ENCODE results near the gene SLC6A6.
"Not testable (repeated sequence)": the region's sequence is repeated elsewhere in the genome, so short reads cannot be mapped to it uniquely, and the experiment has no call there.

Gene SLC6A6

DNA sequence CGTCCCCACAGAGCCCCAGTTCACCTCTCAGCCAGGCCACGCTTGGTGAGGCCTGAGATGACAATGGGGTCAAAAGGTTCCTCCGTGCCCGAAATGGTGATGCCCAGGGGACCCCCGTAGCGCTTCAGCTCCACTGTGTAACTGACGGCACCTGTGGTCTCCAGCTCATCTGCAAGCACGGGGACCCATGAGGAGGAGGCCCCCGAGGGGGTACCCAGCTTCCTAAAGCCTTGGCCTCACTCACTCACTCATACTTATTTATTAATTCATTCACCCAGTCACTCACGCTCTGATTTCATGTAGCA is 107.3 kb downstream of the SLC6A6 start:
- peaks cover 0 to 3% of the 10 kb centered on the region in 2 donors for H3K27me3 ChIP-seq (ENCODE audit: control insufficient read depth in 2 of 2, insufficient read depth in 2 of 2, low read length in 2 of 2)
- H3K36me3 ChIP-seq (ENCODE audit: control insufficient read depth in 2 of 2, insufficient read depth in 2 of 2, low read length in 2 of 2), result no peaks in the 10 kb centered on the region
- no peak overlapping the region for H3K4me3 ChIP-seq (ENCODE audit: low read length in 2 of 2)
- no peaks in the 10 kb centered on the region for H3K9me3 ChIP-seq (ENCODE audit: control insufficient read depth in 2 of 2, low read length in 2 of 2)
- no peaks in the 10 kb centered on the region for H3K4me1 ChIP-seq (ENCODE audit: control insufficient read depth in 2 of 2, insufficient read depth in 2 of 2, low read length in 2 of 2)
- no peak overlapping the region for H3K9ac ChIP-seq (ENCODE audit: low read depth in 1 of 2, low read length in 2 of 2)
- no peak overlapping the region for H3K27ac ChIP-seq (ENCODE audit: low read depth in 2 of 2, low read length in 2 of 2)

DNA sequence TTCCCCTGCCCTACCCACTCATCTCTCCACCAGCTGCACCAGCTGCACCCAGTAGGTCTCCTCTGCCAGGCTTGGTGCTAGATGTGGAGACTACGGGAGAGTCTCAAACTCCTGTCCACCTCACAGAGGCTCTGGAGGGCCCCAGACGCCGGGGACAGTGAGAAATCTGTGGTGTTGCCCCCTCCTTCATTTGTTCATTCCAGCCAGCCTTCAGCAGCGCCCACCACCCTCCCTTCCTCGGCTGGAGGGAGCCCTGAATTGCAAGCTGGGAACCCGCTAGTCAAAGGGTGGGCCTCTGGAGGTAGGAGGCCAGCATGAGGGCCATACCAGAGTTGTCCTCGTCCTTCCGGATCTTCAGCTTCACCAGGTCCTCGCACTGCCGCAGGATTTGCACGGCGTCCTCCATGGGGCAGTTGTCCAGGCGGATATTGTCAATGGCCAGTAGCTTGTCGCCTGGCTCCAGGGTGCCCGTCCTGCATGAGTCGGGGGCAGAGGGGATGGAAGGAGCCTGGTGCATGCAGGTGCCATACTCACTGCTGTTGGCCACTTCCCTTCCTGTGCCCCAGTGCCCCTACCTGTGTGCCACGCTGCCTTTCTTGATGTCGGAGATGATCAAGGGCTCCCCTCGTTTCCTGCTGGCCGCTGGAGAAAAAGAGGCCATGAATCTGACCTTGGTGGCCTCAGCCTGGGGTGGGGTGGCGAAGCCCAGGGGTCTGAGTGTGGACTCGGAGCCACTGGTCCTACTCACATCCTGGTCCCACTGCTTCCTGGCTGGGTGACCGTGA is 108.6 kb downstream of the SLC6A6 start:
- Histone ChIP-seq H3K27ac (ENCODE audit: low read depth in 2 of 2, low read length in 2 of 2) (no peak overlapping the region), H3K9me3 (ENCODE audit: control insufficient read depth in 2 of 2, low read length in 2 of 2) (no peaks in the 10 kb centered on the region), H3K27me3 (ENCODE audit: control insufficient read depth in 2 of 2, insufficient read depth in 2 of 2, low read length in 2 of 2) (peaks cover 0 to 3% of the 10 kb centered on the region in 2 donors), H3K36me3 (ENCODE audit: control insufficient read depth in 2 of 2, insufficient read depth in 2 of 2, low read length in 2 of 2) (no peaks in the 10 kb centered on the region), H3K9ac (ENCODE audit: low read depth in 1 of 2, low read length in 2 of 2) (no peak overlapping the region), H3K4me3 (ENCODE audit: low read length in 2 of 2) (no peak overlapping the region), H3K4me1 (ENCODE audit: control insufficient read depth in 2 of 2, insufficient read depth in 2 of 2, low read length in 2 of 2) (no peaks in the 10 kb centered on the region)

GRCh38 chr3:14511623-14512280 is 109.3 kb downstream of the SLC6A6 start:
- Histone ChIP-seq H3K27ac (ENCODE audit: low read depth in 2 of 2, low read length in 2 of 2) (no peak overlapping the region), H3K36me3 (ENCODE audit: control insufficient read depth in 2 of 2, insufficient read depth in 2 of 2, low read length in 2 of 2) (no peaks in the 10 kb centered on the region), H3K4me3 (ENCODE audit: low read length in 2 of 2) (no peak overlapping the region), H3K27me3 (ENCODE audit: control insufficient read depth in 2 of 2, insufficient read depth in 2 of 2, low read length in 2 of 2) (peaks cover 0 to 3% of the 10 kb centered on the region in 2 donors), H3K9me3 (ENCODE audit: control insufficient read depth in 2 of 2, low read length in 2 of 2) (no peaks in the 10 kb centered on the region), H3K4me1 (ENCODE audit: control insufficient read depth in 2 of 2, insufficient read depth in 2 of 2, low read length in 2 of 2) (no peaks in the 10 kb centered on the region), H3K9ac (ENCODE audit: low read depth in 1 of 2, low read length in 2 of 2) (no peak overlapping the region)

- Histone ChIP-seq H3K4me3 (ENCODE audit: low read length in 2 of 2) (no peak overlapping the region), H3K36me3 (ENCODE audit: control insufficient read depth in 2 of 2, insufficient read depth in 2 of 2, low read length in 2 of 2) (no peaks in the 10 kb centered on the region), H3K4me1 (ENCODE audit: control insufficient read depth in 2 of 2, insufficient read depth in 2 of 2, low read length in 2 of 2) (no peaks in the 10 kb centered on the region), H3K27me3 (ENCODE audit: control insufficient read depth in 2 of 2, insufficient read depth in 2 of 2, low read length in 2 of 2) (peaks cover 0 to 3% of the 10 kb centered on the region in 2 donors), H3K9me3 (ENCODE audit: control insufficient read depth in 2 of 2, low read length in 2 of 2) (no peaks in the 10 kb centered on the region), H3K27ac (ENCODE audit: low read depth in 2 of 2, low read length in 2 of 2) (no peak overlapping the region), H3K9ac (ENCODE audit: low read depth in 1 of 2, low read length in 2 of 2) (no peak overlapping the region)
These were observed 110.0 kb downstream of the SLC6A6 start for GRCh38 chr3:14512281-14512941.

DNA sequence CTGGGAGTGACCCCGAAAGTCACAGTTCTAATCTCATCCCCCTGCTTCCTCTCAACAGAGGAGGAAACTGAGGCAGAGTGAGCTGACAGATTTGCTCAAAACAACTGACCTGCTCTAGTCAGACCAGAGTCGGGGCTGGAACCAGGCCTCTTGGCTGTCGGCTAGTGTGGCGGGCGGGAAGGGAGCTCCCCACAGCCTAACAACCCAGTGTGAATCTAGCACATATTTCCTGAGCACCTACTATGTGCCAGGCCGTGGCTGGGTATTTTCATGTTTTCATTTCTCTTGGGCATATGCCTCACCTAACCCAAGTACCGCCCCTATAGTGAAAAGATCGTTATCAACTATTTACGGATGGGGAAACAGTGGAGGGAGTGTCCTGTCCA is 110.5 kb downstream of the SLC6A6 start:
- no peaks in the 10 kb centered on the region for H3K4me1 ChIP-seq (ENCODE audit: control insufficient read depth in 2 of 2, insufficient read depth in 2 of 2, low read length in 2 of 2)
- H3K36me3 ChIP-seq (ENCODE audit: control insufficient read depth in 2 of 2, insufficient read depth in 2 of 2, low read length in 2 of 2), result no peaks in the 10 kb centered on the region
- H3K9ac ChIP-seq (ENCODE audit: low read depth in 1 of 2, low read length in 2 of 2), result no peak overlapping the region
- peaks cover 0 to 3% of the 10 kb centered on the region in 2 donors for H3K27me3 ChIP-seq (ENCODE audit: control insufficient read depth in 2 of 2, insufficient read depth in 2 of 2, low read length in 2 of 2)
- no peak overlapping the region for H3K4me3 ChIP-seq (ENCODE audit: low read length in 2 of 2)
- H3K27ac ChIP-seq (ENCODE audit: low read depth in 2 of 2, low read length in 2 of 2), result no peak overlapping the region
- no peaks in the 10 kb centered on the region for H3K9me3 ChIP-seq (ENCODE audit: control insufficient read depth in 2 of 2, low read length in 2 of 2)

DNA sequence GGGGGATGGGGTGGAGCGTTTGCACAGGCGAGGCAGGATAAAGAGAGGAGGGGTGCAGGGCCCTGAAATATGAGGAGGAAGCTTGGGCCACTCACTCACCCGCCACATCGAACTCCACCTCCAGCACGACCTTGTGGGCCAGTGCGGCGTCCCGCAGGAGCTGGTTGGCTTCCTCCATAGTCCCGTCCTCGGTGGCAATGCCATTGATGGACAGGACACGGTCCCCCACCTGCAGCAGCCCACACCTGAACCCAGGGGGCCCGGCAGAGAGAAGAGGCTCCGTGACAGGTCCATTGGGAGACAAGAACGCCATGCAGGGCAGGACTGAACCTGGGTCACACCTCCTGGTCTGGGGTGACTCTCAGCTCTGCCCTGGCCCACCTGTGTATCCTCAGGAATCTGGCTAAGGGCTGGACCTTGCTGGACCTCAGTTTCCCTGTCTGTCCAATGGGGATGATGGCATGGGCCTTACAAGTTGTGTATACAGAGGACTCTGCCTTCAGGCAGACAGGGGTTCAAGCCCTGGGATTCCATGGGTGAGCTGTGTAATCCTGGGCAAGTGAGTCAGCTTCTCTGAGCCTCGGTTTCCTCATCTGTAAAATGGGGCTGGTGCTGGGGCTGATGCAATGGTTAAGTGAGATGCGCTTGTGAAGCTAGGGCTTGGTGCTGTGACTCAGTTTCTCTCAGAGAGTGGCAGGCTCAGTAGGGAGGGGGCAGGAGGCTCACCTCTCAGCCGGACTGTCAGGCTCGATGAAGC is 111.3 kb downstream of the SLC6A6 start:
- H3K36me3 ChIP-seq (ENCODE audit: control insufficient read depth in 2 of 2, insufficient read depth in 2 of 2, low read length in 2 of 2), result no peaks in the 10 kb centered on the region
- peaks cover 0 to under 1% of the 10 kb centered on the region in 2 donors for H3K27me3 ChIP-seq (ENCODE audit: control insufficient read depth in 2 of 2, insufficient read depth in 2 of 2, low read length in 2 of 2)
- no peaks in the 10 kb centered on the region for H3K4me1 ChIP-seq (ENCODE audit: control insufficient read depth in 2 of 2, insufficient read depth in 2 of 2, low read length in 2 of 2)
- no peak overlapping the region for H3K4me3 ChIP-seq (ENCODE audit: low read length in 2 of 2)
- no peaks in the 10 kb centered on the region for H3K9me3 ChIP-seq (ENCODE audit: control insufficient read depth in 2 of 2, low read length in 2 of 2)
- H3K9ac ChIP-seq (ENCODE audit: low read depth in 1 of 2, low read length in 2 of 2), result no peak overlapping the region
- no peak overlapping the region for H3K27ac ChIP-seq (ENCODE audit: low read depth in 2 of 2, low read length in 2 of 2)

DNA sequence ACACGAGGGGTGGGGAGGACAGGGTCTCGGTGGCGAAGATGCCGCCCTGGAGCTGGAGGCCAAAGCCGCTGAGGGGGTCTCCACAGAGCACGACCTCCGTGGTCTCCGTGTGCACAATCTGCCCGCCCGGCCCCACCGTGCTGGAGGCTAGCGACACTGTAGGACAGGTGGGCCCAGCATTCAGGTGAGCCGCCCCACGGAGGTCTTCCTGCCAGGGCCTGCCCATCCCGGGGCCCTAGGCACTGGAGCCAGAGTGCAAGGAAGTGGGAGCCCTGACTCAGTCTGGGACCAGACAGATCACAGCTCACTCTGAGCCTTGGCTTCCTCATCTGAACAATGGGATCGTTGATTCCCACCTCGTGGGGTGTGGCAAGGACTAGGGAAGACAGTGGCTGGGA is 111.9 kb downstream of the SLC6A6 start:
- no peaks in the 10 kb centered on the region for H3K27me3 ChIP-seq (ENCODE audit: control insufficient read depth in 2 of 2, insufficient read depth in 2 of 2, low read length in 2 of 2)
- H3K4me1 ChIP-seq (ENCODE audit: control insufficient read depth in 2 of 2, insufficient read depth in 2 of 2, low read length in 2 of 2), result no peaks in the 10 kb centered on the region
- H3K4me3 ChIP-seq (ENCODE audit: low read length in 2 of 2), result no peak overlapping the region
- H3K9me3 ChIP-seq (ENCODE audit: control insufficient read depth in 2 of 2, low read length in 2 of 2), result no peaks in the 10 kb centered on the region
- no peaks in the 10 kb centered on the region for H3K36me3 ChIP-seq (ENCODE audit: control insufficient read depth in 2 of 2, insufficient read depth in 2 of 2, low read length in 2 of 2)
- H3K27ac ChIP-seq (ENCODE audit: low read depth in 2 of 2, low read length in 2 of 2), result no peak overlapping the region
- no peak overlapping the region for H3K9ac ChIP-seq (ENCODE audit: low read depth in 1 of 2, low read length in 2 of 2)

- not testable (repeated sequence) for H3K36me3 ChIP-seq (ENCODE audit: control insufficient read depth in 2 of 2, insufficient read depth in 2 of 2, low read length in 2 of 2); H3K9me3 ChIP-seq (ENCODE audit: control insufficient read depth in 2 of 2, low read length in 2 of 2); H3K27ac ChIP-seq (ENCODE audit: low read depth in 2 of 2, low read length in 2 of 2); H3K9ac ChIP-seq (ENCODE audit: low read depth in 1 of 2, low read length in 2 of 2); H3K4me3 ChIP-seq (ENCODE audit: low read length in 2 of 2); H3K27me3 ChIP-seq (ENCODE audit: control insufficient read depth in 2 of 2, insufficient read depth in 2 of 2, low read length in 2 of 2); H3K4me1 ChIP-seq (ENCODE audit: control insufficient read depth in 2 of 2, insufficient read depth in 2 of 2, low read length in 2 of 2)
These were observed 113.1 kb downstream of the SLC6A6 start for GRCh38 chr3:14515526-14515925.

DNA sequence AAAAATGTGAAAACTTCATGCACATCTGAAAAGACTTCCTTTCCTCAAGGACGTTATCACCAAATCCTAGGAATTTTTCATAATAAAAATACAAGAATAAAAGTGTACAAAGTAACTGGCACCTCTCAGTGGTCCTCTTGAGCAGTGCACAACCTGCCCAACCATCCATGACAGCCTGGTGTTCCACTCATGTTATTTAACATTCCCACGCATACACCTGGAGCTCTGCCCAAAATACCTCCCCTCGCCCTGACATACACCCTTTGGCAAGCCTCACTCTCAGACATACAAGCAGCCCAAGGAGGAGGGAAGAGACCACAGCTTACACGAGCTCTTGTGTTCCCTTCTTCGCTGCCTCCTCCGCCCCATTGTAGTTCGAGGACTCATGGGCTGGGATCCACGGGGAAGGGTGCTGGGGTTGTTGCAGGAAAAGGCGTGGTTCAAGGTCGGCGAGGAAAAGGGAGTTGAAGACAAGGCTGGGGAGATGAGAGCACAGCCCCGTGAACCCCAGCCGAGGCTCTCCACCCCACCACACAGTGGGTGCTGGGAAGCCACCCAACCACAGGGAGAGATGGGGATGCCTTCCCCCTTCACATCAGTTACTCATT is 114.4 kb downstream of the SLC6A6 start:
- H3K27me3 ChIP-seq (ENCODE audit: control insufficient read depth in 2 of 2, insufficient read depth in 2 of 2, low read length in 2 of 2), result no peaks in the 10 kb centered on the region
- H3K27ac ChIP-seq (ENCODE audit: low read depth in 2 of 2, low read length in 2 of 2), result no peak overlapping the region
- no peaks in the 10 kb centered on the region for H3K36me3 ChIP-seq (ENCODE audit: control insufficient read depth in 2 of 2, insufficient read depth in 2 of 2, low read length in 2 of 2)
- H3K4me3 ChIP-seq (ENCODE audit: low read length in 2 of 2), result no peak overlapping the region
- no peaks in the 10 kb centered on the region for H3K4me1 ChIP-seq (ENCODE audit: control insufficient read depth in 2 of 2, insufficient read depth in 2 of 2, low read length in 2 of 2)
- H3K9me3 ChIP-seq (ENCODE audit: control insufficient read depth in 2 of 2, low read length in 2 of 2), result no peaks in the 10 kb centered on the region
- no peak overlapping the region for H3K9ac ChIP-seq (ENCODE audit: low read depth in 1 of 2, low read length in 2 of 2)
